ENCODE data around the gene ITGA5. TPM values are rescaled to one million over a fixed set of nuclear protein-coding genes. Genes with fewer than 3 reads are reported as not detected.

ITGA5 gene
- total RNA-seq, 4 donors from 2014 or later, result 69.7 to 223 (median 99.4) TPM

DNA sequence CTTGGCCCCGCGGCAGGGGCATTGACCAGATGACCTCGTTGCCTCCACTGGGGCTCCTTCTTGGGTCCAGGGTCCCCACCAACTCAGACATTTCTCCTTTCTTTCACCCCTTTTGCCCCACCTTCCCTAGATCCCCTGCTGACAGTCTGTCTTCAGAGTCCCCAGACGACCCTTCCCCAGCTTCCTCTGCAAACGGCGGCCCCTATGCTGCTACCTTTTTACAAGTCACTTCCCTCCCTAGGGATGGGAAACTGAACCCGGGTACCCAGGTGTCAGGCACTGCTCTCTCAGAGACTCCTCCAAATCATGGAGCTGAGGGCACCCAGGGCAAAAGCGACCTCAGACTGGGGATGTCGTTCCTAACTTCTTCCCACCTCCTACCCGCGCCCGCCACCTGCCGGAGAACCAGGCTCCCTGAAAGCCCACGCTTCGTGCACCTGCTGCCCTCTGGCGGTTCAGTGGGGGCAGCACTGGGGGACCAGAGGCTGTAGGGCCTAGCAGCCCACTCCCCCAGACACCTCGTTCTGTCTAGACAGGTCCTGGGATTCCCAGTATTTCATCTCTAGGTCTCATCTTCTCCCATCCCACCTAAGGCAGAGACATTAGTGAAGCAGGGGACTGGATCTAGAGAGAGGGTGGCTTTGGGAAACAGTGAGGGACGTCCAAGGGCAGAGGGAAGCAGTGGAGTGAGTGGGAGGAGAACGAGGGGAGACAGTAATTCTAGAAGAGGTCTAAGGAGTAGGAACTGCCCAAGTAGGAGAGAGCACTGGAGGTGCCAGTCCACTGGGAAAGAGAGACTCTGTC is 39.5 kb downstream of the ITGA5 start:
- Histone ChIP-seq H3K9me3 (no peaks in the 10 kb centered on the region), H3K27ac (peak overlapping the region; percentile 64 to 72), H3K27me3 (no peaks in the 10 kb centered on the region), H3K36me3 (no peaks in the 10 kb centered on the region), H3K4me3 (peak overlapping the region; percentile 30 to 52), H3K4me1 (peaks cover 0 to 4% of the 10 kb centered on the region in 2 donors)
- intact Hi-C loops (cut with DNase I; ENCODE audit: low total_unique reads), result loop anchor here (10.0 kb wide), 1 partner anchor 165 kb away; no protein-coding TSS in a partner anchor
- TF ChIP-seq POLR2A (IDR thresholded peaks at IDR 0.05) (peak in 1 of 2 donors; percentile 39), CTCF (IDR thresholded peaks at IDR 0.05) (peak; percentile 100)
- DNase-seq, result peak; percentile 92

- Histone ChIP-seq H3K27me3 (no peaks in the 10 kb centered on the region), H3K27ac (peak overlapping the region; percentile 64 to 72), H3K9me3 (no peaks in the 10 kb centered on the region), H3K36me3 (no peaks in the 10 kb centered on the region), H3K4me1 (peaks cover 0 to 4% of the 10 kb centered on the region in 2 donors), H3K4me3 (peak overlapping the region; percentile 30 to 52)
- TF ChIP-seq POLR2A (IDR thresholded peaks at IDR 0.05) (no peak), CTCF (IDR thresholded peaks at IDR 0.05) (no peak)
- DNase-seq, result peak; percentile 49 to 80
- intact Hi-C loops (cut with DNase I; ENCODE audit: low total_unique reads), result loop anchor here (10.0 kb wide), 1 partner anchor 164 kb away; no protein-coding TSS in a partner anchor
Observed at GRCh38 chr12:54378796-54379397, 40.2 kb downstream of the ITGA5 start.

- Histone ChIP-seq H3K4me3 (no peak overlapping the region), H3K27ac (peak overlapping the region in 1 of 2 donors; percentile 64), H3K4me1 (peaks cover 0 to 4% of the 10 kb centered on the region in 2 donors), H3K36me3 (no peaks in the 10 kb centered on the region), H3K9me3 (no peaks in the 10 kb centered on the region), H3K27me3 (no peaks in the 10 kb centered on the region)
- TF ChIP-seq POLR2A (IDR thresholded peaks at IDR 0.05) (no peak), CTCF (IDR thresholded peaks at IDR 0.05) (no peak)
- intact Hi-C loops (cut with DNase I; ENCODE audit: low total_unique reads), result loop anchor here (10.0 kb wide), 1 partner anchor 163 kb away; no protein-coding TSS in a partner anchor
- peak in 1 of 2 donors; percentile 17 for DNase-seq
Observed at GRCh38 chr12:54377797-54378515, 41.1 kb downstream of the ITGA5 start.

- intact Hi-C loops (cut with DNase I; ENCODE audit: low total_unique reads), result loop anchor here (10.0 kb wide), 1 partner anchor 162 kb away; no protein-coding TSS in a partner anchor
- Histone ChIP-seq H3K4me3 (no peak overlapping the region), H3K27ac (peak overlapping the region; percentile 30 to 64), H3K36me3 (no peaks in the 10 kb centered on the region), H3K27me3 (no peaks in the 10 kb centered on the region), H3K4me1 (peaks cover 0 to 4% of the 10 kb centered on the region in 2 donors), H3K9me3 (no peaks in the 10 kb centered on the region)
- TF ChIP-seq CTCF (IDR thresholded peaks at IDR 0.05) (no peak), POLR2A (IDR thresholded peaks at IDR 0.05) (no peak)
- no peak for DNase-seq
Observed at GRCh38 chr12:54377007-54377406, 42.1 kb downstream of the ITGA5 start.
